Calu3 (cell line): Measurements from ENCODE around the gene RNF151. TPM values are rescaled to one million over a fixed set of nuclear protein-coding genes. Genes with fewer than 3 reads are reported as not detected.
"Not testable (repeated sequence)": the region's sequence is repeated elsewhere in the genome, so short reads cannot be mapped to it uniquely, and the experiment has no call there.

Experiments used
- BruUV-seq: library from RNA; stranded (reverse); fragments of 400-500 nt; replicated peaks from 2 replicates; lab custom pipeline; 2021; lab: Mats Ljungman, UMichigan
- CTCF ChIA-PET: fragments of 300-600 bp; sonication (Branson Sonifier 250); formaldehyde crosslinking; loops from one replicate; lab custom pipeline; 2022; ENCODE audit warnings: antibody characterized with exemption; lab: Charles Lee
- DNase-seq: peaks from one replicate; pipeline ENCODE4 v3.0.0; 2022
- H3K27ac Mint-ChIP-seq: one replicate; pipeline ENCODE4 v1.8.0; 2022; ENCODE audit warnings: mixed read lengths; ENCODE audit not compliant: unreplicated experiment
- H3K27me3 Mint-ChIP-seq: one replicate; pipeline ENCODE4 v1.8.0; 2022; ENCODE audit warnings: mixed read lengths; ENCODE audit not compliant: unreplicated experiment
- H3K36me3 Mint-ChIP-seq: one replicate; pipeline ENCODE4 v1.8.0; 2022; ENCODE audit warnings: mild to moderate bottlenecking, moderate library complexity, mixed read lengths; ENCODE audit not compliant: insufficient read depth, unreplicated experiment
- H3K4me1 Mint-ChIP-seq: one replicate; pipeline ENCODE4 v1.8.0; 2022; ENCODE audit warnings: mild to moderate bottlenecking, low read depth, mixed read lengths; ENCODE audit not compliant: unreplicated experiment
- H3K4me3 Mint-ChIP-seq: one replicate; pipeline ENCODE4 v1.8.0; 2022; ENCODE audit warnings: mild to moderate bottlenecking, low read depth, moderate library complexity, mixed read lengths; ENCODE audit not compliant: unreplicated experiment
- H3K9me3 Mint-ChIP-seq: one replicate; pipeline ENCODE4 v1.8.0; 2022; ENCODE audit warnings: low read depth, mixed read lengths; ENCODE audit not compliant: unreplicated experiment
- CTCF ChIP-seq: fragments of 200-600 bp; IDR thresholded peaks from one replicate; pipeline ENCODE4 v1.8.0; 2022; ENCODE audit warnings: antibody characterized with exemption; ENCODE audit not compliant: unreplicated experiment
- intact Hi-C: fragments of 100-400 bp; cut with micrococcal nuclease; formaldehyde crosslinking; loops from one replicate; pipeline ENCODE4 v1.10.0; 2022; ENCODE audit not compliant: unreplicated experiment
- total RNA-seq: library from RNA; stranded (reverse); gene quantifications from 2 replicates; pipeline ENCODE4 v1.2.3, GENCODE V29; 2022

The RNF151 gene
- total RNA-seq, 1 experiment from 2014 or later, result not detected

DNA sequence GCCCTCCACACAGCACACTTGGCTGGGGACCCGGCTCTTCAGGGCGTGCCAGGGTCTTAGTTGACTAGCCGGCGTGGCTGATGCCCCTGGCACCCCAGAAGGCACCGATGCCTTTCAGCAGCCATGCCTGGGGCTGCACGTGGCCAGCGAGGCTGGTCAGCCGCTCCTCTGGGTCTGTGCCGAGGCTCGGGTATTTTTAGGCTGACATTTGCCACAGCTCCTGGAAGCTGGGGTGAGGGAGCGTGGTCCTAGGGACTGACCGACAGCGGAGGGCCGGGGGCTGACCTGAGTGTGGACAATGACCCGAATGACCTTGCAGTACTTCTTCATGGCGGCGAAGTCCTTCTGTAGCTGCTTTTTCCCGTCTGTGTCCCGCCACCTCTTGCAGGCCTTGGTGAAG lies 16.1 kb upstream of the RNF151 start:
- CTCF ChIA-PET, result no interaction called here
- no peak for DNase-seq
- TF ChIP-seq CTCF, result no peak
- Mint-ChIP-seq H3K4me1 (no peaks in the 10 kb centered on the region), H3K27ac (no peak overlapping the region), H3K4me3 (no peak overlapping the region), H3K27me3 (peaks cover 12% of the 10 kb centered on the region), H3K36me3 (no peaks in the 10 kb centered on the region), H3K9me3 (no peaks in the 10 kb centered on the region)
- intact Hi-C loops, result no loop called here
- no TSS peak for BruUV-seq

- no peaks in the 10 kb centered on the region for H3K9me3 Mint-ChIP-seq
- no peak overlapping the region for H3K27ac Mint-ChIP-seq
- BruUV-seq, result no TSS peak
- DNase-seq, result no peak
- CTCF ChIA-PET, result no interaction called here
- peaks cover 21% of the 10 kb centered on the region for H3K27me3 Mint-ChIP-seq
- no peak for TF ChIP-seq CTCF
- no peaks in the 10 kb centered on the region for H3K4me1 Mint-ChIP-seq
- H3K36me3 Mint-ChIP-seq, result no peaks in the 10 kb centered on the region
- no peak overlapping the region for H3K4me3 Mint-ChIP-seq
- intact Hi-C loops, result no loop called here
Measured at GRCh38 chr16:1953734-1954133, 12.9 kb upstream of the RNF151 start.

DNA sequence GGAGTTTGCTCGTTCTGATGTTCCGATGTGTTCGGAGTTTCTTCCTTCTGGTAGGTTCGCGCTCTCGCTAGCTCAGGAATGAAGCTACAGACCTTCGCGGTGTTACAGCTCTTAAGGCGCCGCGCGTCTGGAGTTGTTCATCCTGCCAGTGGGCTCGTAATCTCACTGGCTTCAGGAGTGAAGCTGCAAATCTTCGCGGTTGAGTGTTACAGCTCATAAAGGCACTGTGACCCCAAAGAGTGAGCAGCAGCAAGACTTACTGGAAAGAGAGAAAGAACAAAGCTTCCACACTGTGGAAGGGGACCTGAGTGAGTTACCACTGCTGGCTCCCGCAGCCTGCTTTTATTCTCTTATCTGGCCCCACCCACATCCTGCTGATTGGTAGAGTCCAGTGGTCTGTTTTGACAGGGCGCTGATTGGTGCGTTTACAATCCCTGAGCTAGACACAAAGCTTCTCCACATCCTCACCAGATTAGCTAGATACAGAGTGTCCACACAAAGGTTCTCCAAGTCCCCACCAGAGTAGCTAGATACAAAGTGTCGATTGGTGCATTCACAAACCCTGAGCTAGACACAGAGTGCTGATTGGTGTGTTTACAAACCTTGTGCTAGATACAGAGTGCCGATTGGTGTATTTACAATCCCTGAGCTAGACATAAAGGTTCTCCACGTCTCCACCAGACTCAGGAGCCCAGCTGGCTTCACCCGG lies 9.1 kb upstream of the RNF151 start:
- CTCF ChIA-PET, result interaction anchor here (1.0 kb wide), 1 partner anchor 14 kb away, joined by 3 read pairs; the partner anchor contains the start of gene MSRB1
- Mint-ChIP-seq H3K4me1 (peaks cover 12% of the 10 kb centered on the region), H3K36me3 (peaks cover 37% of the 10 kb centered on the region), H3K27me3 (peaks cover 21% of the 10 kb centered on the region)
- H3K9me3 Mint-ChIP-seq, H3K4me3 Mint-ChIP-seq, DNase-seq, intact Hi-C loops, H3K27ac Mint-ChIP-seq, BruUV-seq: not testable (repeated sequence)

DNA sequence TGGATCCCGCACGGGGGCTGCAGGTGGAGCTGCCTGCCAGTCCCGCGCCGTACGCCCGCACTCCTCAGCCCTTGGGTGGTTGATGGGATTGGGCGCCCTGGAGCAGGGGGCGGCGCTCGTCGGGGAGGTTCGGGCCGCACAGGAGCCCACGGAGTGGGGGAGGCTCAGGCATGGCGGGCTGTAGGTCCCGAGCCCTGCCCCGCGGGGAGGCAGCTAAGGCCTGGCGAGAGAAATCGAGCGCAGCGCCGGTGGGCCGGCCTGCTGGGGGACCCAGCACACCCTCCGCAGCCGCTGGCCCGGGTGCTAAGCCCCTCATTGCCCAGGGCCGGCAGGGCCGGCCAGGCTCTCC lies 8.5 kb upstream of the RNF151 start:
- BruUV-seq, intact Hi-C loops, H3K4me3 Mint-ChIP-seq, H3K9me3 Mint-ChIP-seq, CTCF ChIA-PET, DNase-seq, H3K27ac Mint-ChIP-seq: not testable (repeated sequence)
- H3K27me3 Mint-ChIP-seq, result peaks cover 21% of the 10 kb centered on the region
- H3K36me3 Mint-ChIP-seq, result peaks cover 43% of the 10 kb centered on the region
- H3K4me1 Mint-ChIP-seq, result peaks cover 17% of the 10 kb centered on the region

DNA sequence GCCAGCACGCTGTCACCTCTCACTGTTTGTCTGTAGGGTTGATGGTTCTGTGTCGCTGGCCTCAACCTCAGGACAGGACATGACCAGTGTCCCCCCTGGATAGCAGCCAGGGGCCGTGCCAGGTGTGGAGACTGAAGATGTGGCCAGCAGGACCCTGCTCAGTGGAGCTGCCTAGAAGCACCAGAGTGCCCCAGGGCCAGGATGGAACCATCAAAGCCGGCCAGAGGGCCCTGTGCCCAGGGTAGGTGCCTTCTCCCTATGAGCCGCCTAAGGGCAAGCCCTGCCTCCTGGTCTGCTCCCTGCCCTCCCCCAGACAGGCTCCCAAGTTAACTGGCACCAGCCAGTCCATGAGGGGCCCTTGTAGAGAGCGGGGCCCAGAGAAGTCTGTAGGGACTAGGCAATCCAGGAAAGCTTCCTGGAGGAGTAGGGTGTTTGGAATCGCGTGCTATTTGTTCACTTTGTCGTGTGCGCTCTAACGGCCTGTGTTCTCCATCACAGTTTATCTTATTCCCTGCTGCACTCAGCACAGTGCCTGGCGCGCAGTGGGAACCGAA lies 7.9 kb upstream of the RNF151 start:
- intact Hi-C loops, result no loop called here
- Mint-ChIP-seq H3K4me3 (peak overlapping the region; percentile 74), H3K4me1 (peaks cover 24% of the 10 kb centered on the region), H3K36me3 (peaks cover 49% of the 10 kb centered on the region), H3K27me3 (peaks cover 21% of the 10 kb centered on the region), H3K27ac (peak overlapping the region; percentile 83), H3K9me3 (no peaks in the 10 kb centered on the region)
- no peak for DNase-seq
- CTCF ChIA-PET, result no interaction called here
- no peak for TF ChIP-seq CTCF
- BruUV-seq, result no TSS peak
